HG02759 (cell line): ENCODE measurements around the gene NLGN2.

Experiments
- ATAC-seq: cut with Tn5 transposase; IDR thresholded peaks from one replicate; pipeline ENCODE4 v1.9.1; 2021; ENCODE audit warnings: mild to moderate bottlenecking, moderate library complexity; ENCODE audit not compliant: unreplicated experiment

NLGN2 gene

DNA sequence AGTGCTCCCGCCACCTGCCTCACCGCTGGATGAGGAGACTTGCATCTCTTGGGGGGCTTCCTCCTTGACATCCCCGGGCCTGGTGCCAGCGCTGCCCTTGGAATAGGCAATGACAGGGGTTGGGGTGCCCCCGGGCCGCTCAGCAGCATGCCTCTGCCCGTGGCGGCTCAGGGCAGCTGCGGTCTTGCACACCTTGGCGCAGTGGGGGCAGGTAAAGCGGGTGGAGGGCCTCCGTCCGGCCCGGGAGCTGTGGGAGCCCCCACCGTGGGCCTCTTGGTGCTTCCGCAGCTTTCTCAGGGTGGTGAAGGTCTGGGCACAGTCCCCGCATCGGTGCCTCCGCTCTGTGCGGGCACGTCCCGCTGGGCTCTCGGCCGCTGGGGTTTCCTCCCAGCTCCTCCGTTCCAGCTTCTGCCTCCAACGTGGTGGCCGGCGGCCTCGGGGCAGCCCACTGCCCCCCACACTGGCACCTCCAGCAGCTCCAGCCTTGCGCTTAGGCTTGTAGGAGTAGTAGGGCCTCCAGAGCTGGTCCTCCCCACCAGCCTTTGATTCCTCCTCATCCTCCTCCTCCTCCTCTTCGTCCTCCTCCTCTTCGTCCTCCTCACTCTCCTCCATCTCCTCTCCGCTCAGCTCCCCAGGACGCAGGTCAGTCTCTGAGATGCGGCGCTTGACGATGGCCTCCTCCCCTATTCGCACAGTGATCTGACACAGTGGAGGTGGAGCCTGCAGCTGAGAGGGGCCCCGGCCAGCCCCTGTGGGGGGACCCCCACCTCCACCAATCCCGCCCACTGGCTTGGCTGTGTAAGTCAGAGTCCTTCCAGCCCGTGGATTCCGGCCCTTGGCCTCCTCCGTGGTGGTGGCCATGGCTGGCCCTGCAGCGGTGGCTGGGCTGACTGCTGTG lies 55.1 kb downstream of the NLGN2 start:
- ATAC-seq, result no peak

DNA sequence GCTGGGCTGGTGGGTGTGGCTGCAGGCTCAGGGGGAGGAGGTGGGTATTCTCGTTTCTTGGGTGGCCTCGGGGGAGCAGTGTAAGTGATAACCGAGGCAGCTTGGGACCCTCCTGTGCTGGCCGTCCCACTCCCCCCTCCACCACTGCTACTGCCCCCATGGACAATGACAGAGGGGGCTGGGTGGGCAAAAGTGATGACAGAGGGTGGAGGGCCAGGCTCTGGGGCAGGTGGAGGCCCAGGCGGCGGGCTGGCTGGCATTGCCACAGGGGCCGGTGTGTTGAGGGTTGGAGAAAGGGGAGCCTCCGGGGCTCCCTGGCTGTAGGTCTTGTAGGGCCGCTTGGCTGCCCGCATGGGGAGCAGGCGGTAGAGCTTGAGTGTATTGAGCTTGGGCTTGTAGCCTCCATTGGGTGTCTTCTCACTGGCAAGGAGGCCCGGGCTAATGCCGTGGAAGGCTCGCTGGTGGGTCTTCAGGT lies 55.8 kb downstream of the NLGN2 start:
- no peak for ATAC-seq

- no peak for ATAC-seq
These were observed 56.4 kb downstream of the NLGN2 start for GRCh38 chr17:7464081-7464480.

- ATAC-seq, result no peak
These were observed 58.1 kb downstream of the NLGN2 start for GRCh38 chr17:7465597-7466275.

DNA sequence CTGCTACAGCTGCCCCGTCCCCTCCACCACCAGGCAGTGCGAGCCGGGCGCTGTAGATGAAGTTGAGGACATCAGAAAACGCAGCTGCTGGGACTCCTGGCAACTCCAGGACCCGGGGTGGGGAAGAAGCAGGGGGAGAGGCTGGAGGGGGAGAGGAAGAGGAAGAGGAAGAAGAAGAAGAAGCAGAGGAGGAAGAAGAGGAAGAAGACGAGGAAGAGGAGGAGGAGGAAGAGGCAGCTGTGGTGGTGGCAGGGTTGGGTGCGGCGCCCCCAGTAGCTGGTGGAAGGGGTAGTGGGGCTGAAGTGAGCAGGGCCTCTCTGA lies 58.6 kb downstream of the NLGN2 start:
- no peak for ATAC-seq

DNA sequence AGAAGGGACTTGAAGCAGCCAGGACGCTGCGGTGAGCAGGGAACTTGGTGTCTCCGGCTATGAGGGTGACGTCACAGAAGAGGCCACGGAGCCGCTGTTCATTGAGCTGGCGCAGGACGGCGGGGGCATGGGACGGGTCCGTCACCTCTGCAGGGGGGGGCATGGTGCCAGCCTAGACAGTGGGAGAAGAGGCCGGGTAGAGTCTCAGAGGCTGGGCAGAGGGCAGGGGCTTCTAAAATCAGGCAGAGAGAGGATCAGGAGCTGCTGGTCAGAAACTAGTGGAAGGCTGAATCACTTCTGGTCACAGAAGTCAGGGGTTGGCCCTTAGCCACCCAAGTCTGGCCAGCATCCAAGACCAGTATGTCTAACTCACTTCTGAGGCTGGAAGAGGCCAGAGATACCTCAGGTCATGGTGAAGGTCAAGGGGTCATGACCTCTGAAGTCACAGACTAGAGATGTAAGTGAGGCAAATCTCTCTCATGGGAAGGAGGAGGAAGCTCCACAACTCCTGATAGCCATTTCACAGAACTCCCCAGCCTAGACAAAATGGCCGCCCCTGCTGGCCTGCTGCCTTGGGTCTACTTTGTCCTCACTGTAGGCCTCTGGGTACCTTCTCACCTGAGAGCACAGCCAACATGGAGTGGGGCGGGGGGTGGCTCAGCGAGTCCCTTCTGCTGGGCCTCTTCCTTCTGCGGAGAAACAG lies 59.1 kb downstream of the NLGN2 start:
- ATAC-seq, result no peak

- no peak for ATAC-seq
These were observed 59.9 kb downstream of the NLGN2 start for GRCh38 chr17:7467498-7467897.

DNA sequence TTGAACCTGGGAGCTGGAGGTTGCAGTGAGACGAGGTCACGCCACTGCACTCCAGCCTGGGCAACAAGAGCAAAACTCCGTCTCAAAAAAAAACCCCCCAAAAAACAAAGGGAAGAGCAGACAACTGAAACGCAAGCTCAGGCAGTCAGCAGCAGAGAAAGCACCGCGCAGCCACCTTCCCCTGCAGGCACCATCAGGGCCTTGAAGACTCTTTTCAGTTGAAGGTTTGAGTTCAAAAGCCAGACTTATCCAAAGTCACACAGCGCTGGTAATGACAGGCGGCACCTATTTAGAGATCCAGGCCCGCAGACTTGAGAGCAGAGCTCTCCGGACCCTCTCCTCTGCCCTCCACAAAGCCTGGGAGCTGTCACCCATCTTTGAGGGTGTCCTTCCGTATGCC lies 60.6 kb downstream of the NLGN2 start:
- no peak for ATAC-seq

DNA sequence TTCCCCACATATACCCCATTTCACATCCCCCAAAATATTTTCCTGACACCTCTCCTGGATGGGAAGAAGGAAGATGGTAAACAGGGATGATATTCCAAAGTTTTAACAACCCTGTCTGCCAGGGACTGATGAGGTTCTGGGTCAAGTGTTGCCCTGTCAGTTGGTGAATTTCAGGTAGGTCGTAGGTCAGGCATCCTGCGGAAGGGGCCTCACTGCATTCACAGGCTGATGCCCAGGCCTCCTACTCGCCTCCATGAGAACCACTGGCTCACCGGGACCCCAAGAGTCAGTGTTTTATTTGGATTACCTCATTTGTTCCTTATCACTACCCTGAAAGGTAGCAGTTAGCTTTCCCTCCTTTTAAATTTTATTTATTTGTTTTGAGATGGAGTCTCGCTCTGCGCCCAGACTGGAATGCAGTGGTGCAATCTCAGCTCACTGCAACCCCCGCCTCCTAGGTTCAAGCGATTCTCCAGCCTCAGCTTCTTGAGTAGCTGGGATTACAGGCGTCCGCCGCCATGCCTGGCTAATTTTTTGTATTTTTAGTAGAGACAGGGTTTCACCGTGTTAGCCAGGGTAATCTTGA lies 61.3 kb downstream of the NLGN2 start:
- ATAC-seq, result no peak
